Retinal pigment epithelial cell (primary cell): ENCODE measurements around the gene COL6A2.

Source experiments
- DNase-seq: peaks from one replicate; pipeline ENCODE4 v3.0.0-alpha.2; 2010; ENCODE audit warnings: low read depth
- H3K4me3 ChIP-seq: 2 replicates; pipeline ENCODE4 v1.5.1; 2011; ENCODE audit warnings: mild to moderate bottlenecking, low read length, control low read depth, moderate library complexity
- CTCF ChIP-seq: conservative IDR thresholded peaks from 2 replicates; pipeline ENCODE4 v1.5.1; 2011; ENCODE audit warnings: low read depth, low read length, control low read depth, inconsistent platforms

The COL6A2 gene

DNA sequence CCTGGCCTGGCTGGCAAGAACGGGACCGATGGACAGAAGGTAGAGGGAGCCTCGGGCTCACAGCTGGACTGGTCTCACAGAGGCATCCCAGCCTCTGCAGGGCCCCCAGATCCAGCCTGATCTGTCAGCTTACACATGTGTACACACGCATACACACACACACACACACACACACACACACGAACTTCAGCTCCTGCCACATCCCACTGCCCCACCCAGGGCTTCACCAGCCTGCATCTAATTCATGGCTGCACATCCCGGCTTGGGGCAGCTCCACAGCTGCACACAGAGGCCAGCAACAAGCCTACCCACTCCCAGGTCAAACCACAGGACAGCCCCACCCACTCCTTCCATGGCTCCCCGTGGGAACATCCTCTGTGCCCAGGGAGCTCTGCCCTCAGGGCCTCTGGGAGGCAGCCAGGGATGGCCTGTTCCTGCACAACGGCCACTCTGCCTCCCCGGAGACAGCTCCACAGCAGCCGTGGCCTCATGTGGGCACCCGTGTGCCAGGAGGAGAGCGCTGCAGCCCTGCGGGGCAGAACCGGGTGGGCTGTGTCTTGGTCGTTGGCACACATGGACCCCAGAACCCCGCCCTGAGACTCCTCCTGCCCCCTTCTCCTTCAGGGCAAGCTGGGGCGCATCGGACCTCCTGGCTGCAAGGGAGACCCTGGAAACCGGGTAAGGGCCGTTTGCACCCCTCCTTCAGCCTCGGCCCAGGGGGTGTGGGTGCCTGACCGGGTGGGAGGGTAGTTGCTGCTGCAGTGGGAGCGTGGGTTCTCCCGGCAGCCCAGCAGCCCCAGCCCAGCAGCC is 19.1 kb downstream of the COL6A2 start:
- no peak for TF ChIP-seq CTCF
- DNase-seq, result no peak
- no peak overlapping the region for H3K4me3 ChIP-seq

GRCh38 chr21:46117586-46118315 is 19.8 kb downstream of the COL6A2 start:
- no peak overlapping the region for H3K4me3 ChIP-seq
- no peak for DNase-seq
- TF ChIP-seq CTCF, result no peak

DNA sequence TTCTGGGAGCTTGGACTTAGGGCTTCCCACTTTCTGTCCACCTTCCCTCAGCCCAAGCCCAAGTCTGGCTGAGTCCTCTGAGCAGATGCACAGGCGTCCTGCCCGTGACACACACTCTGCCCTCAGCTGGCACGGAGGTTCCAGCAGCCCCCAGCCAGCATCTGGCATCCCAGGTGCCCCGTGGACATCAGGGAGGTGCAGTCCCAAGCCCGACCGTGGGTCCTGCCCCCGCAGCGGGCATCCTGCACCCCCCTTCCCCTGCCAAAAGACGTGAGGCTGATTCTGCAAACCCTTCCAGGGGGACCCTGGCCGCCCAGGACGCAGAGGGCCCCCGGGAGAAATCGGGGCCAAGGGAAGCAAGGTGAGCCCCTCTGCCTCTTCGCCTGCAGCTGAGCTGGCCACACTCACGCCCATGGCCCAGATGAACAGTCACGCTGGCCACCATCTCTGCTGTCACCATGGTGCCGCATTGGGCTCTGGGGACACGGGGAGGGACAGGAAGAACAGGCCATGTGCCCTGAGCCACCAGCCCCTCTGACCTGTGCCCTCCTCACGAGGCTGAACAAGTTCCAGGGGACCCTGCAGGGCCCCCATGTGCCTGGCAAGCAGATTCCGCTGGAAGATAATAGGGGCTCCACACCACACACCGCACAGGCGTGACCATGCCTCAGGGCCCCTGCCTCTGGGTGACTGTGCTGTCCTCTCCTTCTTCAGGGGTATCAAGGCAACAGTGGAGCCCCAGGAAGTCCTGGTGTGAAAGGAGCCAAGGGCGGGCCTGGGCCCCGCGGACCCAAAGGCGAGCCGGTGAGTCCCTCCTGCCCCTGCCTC is 20.6 kb downstream of the COL6A2 start:
- no peak for TF ChIP-seq CTCF
- no peak for DNase-seq

DNA sequence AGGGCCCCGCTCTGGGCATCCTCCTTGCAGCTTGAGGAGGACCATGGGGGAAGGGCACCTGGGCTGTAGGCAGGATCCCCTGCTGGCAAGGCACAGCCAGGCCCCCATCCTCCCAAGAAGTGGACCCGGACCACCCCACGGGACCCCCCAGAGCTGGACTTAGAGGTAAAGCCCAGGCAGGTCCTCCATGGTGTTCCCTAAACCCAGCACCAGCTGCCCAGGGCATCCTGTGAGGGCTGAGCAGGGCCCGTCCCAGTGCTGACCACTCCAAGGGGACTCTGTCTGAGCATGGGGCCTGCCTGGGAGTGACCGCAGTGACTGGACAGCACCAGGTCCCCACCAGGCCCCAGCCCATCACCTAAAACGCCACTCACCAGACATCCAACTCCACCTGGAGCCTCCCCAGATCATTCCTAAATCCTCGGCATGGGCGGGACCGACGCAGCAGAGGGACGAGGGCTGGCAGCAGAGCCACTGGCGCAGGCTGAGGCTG is 21.3 kb downstream of the COL6A2 start:
- H3K4me3 ChIP-seq, result no peak overlapping the region
- DNase-seq, result no peak
- TF ChIP-seq CTCF, result no peak

More for the DNA sequence above, 20.6 kb downstream of the COL6A2 start:
- H3K4me3 ChIP-seq, result no peak overlapping the region

DNA sequence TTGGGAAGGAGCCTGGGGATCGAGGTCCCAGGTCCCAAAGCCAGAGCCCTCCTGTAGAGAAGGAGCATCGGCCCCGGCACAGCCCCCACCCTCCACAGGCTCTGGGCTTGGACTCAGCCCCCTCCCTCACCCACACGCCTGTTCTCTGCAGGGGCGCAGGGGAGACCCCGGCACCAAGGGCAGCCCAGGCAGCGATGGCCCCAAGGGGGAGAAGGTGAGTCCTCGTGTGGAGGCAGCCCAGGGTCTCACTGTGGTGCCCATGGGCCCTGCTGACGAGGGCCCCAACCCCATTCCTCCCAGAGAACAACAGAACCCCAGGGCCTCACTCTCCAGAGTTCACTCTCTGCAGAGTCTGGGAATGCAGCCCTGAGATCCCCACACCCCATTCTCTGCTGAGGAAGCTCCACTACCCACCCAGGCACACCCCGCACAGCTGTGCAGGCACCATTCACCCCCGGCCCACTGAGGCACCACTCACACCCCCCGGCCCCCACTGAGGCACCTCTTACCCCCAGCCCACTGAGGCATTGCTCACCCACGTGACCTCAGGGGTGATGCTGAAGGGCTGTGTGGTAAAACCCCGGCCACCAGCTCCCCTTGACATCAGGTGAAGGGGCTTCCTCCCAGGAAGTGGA is 21.8 kb downstream of the COL6A2 start:
- no peak for TF ChIP-seq CTCF
- H3K4me3 ChIP-seq, result no peak overlapping the region
- no peak for DNase-seq

DNA sequence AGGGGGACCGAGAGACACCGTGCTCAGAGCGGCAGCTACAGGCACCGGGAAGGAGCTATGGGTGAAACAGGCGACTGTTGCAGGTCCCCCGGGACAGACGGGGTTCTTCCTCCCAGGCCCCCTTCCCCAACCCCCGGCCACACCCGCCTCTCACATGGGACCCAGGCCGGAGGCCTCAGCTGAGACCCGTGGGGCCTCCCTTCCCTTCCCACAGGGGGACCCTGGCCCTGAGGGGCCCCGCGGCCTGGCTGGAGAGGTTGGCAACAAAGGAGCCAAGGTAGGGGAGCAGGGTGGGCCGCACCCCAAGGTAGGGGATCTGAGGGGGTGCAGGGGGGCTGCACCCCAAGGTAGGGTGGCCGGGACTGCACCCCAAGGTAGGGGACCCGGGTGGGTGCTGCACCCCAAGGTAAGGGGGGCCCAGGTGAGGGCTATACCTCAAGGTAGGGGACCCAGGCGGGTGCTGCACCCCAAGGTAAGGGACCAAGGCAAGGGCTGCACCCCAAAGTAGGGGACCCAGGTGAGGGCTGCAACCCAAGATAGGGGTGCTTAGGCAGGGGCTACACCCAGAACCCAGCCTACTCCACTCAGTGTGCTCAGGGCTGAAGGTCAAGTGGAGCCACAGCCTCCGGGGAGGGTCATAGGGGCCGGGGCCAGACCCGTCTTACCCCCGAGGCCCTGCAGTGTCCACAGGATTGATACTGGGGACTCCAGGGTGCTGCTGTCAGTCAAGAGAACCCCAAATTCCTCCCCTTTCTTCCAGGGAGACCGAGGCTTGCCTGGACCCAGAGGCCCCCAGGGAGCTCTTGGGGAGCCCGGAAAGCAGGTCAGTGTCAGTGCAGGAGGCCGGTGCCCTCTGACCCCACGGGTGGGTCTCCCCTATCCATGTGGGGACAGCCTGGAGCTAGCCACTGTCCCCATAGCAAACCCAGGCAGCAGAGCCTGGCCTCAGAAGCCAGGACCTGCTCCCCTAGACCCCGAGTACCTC is 22.7 kb downstream of the COL6A2 start:
- no peak for TF ChIP-seq CTCF
- no peak for DNase-seq
- no peak overlapping the region for H3K4me3 ChIP-seq
